ENCODE results near the gene MAGI1.

DNA sequence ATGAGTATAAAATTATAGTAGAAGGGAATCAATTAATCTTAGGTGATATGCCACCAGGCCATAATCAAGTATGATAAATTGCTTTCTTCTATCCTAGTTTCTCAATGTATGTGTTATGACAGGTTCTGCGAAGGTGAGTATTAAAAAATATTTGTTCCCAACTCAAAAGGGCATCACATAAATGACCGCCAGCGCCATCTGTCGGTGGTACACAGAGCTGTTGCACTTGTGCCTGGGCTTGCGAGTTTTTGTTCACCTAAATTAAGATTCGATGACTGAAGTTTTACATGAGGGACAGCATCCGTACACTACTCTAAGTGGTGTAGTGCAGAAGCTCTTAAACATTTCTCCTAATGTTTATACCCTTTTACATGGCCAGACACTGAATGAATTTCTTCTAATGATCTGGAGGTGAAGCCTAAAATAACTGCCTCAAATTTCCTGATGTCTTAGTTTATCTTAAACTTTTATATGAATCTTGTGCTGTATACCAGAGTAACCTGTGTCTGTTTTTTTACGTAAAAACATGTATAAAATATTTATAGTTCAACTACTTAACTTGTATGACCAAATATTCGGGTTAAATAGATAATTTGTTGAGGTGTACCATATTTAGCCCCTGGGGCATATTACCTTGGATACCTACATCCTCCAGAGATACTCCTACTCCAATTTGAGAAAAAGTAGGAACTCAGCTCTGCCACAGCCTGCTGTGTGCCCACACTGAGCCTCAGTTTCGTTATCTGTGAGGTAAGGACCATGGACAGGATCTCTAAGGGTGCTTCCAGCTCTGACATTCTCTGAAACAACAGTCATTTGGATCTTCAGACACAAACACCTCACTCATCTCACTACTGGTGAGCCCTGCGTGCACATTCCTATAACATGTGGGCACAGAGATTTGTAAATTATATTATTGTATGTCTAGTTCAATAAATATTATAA is 365.6 kb downstream of the MAGI1 start:
- TF ChIP-seq, protein P1, sequence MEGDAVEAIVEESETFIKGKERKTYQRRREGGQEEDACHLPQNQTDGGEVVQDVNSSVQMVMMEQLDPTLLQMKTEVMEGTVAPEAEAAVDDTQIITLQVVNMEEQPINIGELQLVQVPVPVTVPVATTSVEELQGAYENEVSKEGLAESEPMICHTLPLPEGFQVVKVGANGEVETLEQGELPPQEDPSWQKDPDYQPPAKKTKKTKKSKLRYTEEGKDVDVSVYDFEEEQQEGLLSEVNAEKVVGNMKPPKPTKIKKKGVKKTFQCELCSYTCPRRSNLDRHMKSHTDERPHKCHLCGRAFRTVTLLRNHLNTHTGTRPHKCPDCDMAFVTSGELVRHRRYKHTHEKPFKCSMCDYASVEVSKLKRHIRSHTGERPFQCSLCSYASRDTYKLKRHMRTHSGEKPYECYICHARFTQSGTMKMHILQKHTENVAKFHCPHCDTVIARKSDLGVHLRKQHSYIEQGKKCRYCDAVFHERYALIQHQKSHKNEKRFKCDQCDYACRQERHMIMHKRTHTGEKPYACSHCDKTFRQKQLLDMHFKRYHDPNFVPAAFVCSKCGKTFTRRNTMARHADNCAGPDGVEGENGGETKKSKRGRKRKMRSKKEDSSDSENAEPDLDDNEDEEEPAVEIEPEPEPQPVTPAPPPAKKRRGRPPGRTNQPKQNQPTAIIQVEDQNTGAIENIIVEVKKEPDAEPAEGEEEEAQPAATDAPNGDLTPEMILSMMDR (conservative IDR thresholded peaks at IDR 0.05; ENCODE audit: low read length): peak; percentile 96
- TF ChIP-seq EZH2phosphoT487 (IDR thresholded peaks at IDR 0.05; ENCODE audit: borderline replicate concordance): no peak

Measured in Loucy (cell line).